GM23338 (cell line): Measurements from ENCODE around the gene ETFA.

Source experiments
- CTCF ChIP-seq, 2 experiments: fragments of 200-600 bp in 1 of 2; sonication (generic) in 1 of 2; conservative IDR thresholded peaks; 2 replicates each; pipeline versions ENCODE4 v1.5.1 to v1.6.1; 2016 to 2017; ENCODE audit warnings: antibody characterized with exemption in 2 of 2, low read depth in 2 of 2, mild to moderate bottlenecking in 2 of 2, moderate library complexity in 1 of 2
- JUNB ChIP-seq: IDR thresholded peaks from one replicate; pipeline ENCODE4 v1.6.1; 2016; ENCODE audit warnings: antibody characterized with exemption; ENCODE audit not compliant: unreplicated experiment
- POLR2AphosphoS5 ChIP-seq: IDR thresholded peaks from 2 replicates; pipeline ENCODE4 v1.6.1; 2016; ENCODE audit warnings: antibody characterized with exemption, low read depth
- REST ChIP-seq: IDR thresholded peaks from one replicate; pipeline ENCODE4 v1.6.1; 2018; ENCODE audit warnings: antibody characterized with exemption; ENCODE audit not compliant: unreplicated experiment

GRCh38 chr15:76245072-76245610 is 66.1 kb downstream of the ETFA start:
- TF ChIP-seq POLR2AphosphoS5 (no peak), CTCF (conservative IDR thresholded peaks at IDR 0.05; ENCODE audit: low read depth in 2 of 2) (no peak), JUNB (no peak), REST (no peak)
